ENCODE measurements around the gene DUSP3.

DNA sequence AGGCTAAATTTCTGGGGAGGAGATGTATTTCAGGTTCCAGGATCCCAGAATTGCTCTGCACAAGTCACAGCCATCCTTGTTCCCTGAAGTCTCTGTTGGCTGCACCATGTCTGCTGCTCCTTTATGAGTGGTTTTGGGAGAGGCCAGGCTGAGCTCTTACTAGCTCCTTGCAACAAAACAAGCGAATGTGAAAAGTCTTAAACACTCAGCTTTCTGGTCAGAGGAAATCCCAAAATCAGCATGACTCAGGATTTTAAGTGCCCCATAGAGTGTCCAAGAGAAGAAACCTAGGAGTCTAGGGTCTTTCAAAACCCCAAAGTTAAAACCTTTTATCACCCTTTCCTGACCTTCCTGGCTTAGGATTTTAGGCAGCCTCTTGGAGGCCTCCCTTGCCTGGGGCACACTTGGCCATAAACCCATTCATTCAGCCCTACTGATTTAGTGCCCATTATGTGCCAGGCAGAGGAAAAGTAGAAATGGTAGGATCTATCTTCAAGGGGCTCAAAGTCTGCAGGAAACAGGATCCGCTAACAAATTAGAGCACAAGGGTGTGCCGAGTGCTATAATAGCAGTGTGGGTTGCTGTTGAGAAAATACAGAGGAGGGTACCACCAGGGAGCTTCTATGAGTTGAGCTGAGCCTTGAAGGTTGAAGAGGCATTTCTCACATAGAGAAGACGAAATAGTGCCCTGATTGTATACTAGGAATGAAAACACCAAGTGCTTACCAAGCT, 57.1 kb downstream of the DUSP3 start:
- TF ChIP-seq CTCF (conservative IDR thresholded peaks at IDR 0.05) (no peak), EZH2 (IDR thresholded peaks at IDR 0.05; ENCODE audit: low read depth) (no peak)

Measured in PC-9 (cell line).